Stimulated activated CD4-positive, alpha-beta T cell treated with anti-CD3 and anti-CD28 coated beads, Interleukin-1b, Interleukin-23, amount 100 ng/mL, for 1 hour (primary cell): ENCODE measurements around the gene SERPINI1.

Source experiments
- DNase-seq, 2 donors: peaks; one replicate each; pipeline ENCODE4 v3.0.0-alpha.2; 2020; ENCODE audit warnings: low read depth in 2 of 2

Gene SERPINI1

GRCh38 chr3:167851171-167851570, 115.7 kb downstream of the SERPINI1 start:
- DNase-seq, result no peak

GRCh38 chr3:167851749-167852148, 116.2 kb downstream of the SERPINI1 start:
- DNase-seq, result no peak

GRCh38 chr3:167852216-167852615, 116.7 kb downstream of the SERPINI1 start:
- no peak for DNase-seq

GRCh38 chr3:167854063-167854462, 118.5 kb downstream of the SERPINI1 start:
- DNase-seq, result no peak

GRCh38 chr3:167854846-167855245, 119.3 kb downstream of the SERPINI1 start:
- DNase-seq, result no peak

GRCh38 chr3:167855306-167855705, 119.8 kb downstream of the SERPINI1 start:
- no peak for DNase-seq

- DNase-seq, result no peak
Observed at GRCh38 chr3:167858865-167859264, 123.3 kb downstream of the SERPINI1 start.

- no peak for DNase-seq
Observed at GRCh38 chr3:167859610-167860009, 124.1 kb downstream of the SERPINI1 start.

- no peak for DNase-seq
Observed at GRCh38 chr3:167861649-167862048, 126.1 kb downstream of the SERPINI1 start.

GRCh38 chr3:167862104-167862730, 126.7 kb downstream of the SERPINI1 start:
- no peak for DNase-seq

GRCh38 chr3:167863811-167864551, 128.5 kb downstream of the SERPINI1 start:
- DNase-seq, result no peak

- DNase-seq, result no peak
Observed at GRCh38 chr3:167864552-167864874, 129.0 kb downstream of the SERPINI1 start.

GRCh38 chr3:167866331-167866730, 130.8 kb downstream of the SERPINI1 start:
- DNase-seq, result no peak

GRCh38 chr3:167867981-167868380, 132.5 kb downstream of the SERPINI1 start:
- no peak for DNase-seq

- no peak for DNase-seq
Observed at GRCh38 chr3:167870181-167870580, 134.7 kb downstream of the SERPINI1 start.

GRCh38 chr3:167870759-167871158, 135.2 kb downstream of the SERPINI1 start:
- no peak for DNase-seq

GRCh38 chr3:167872032-167872431, 136.5 kb downstream of the SERPINI1 start:
- no peak for DNase-seq

GRCh38 chr3:167872941-167873340, 137.4 kb downstream of the SERPINI1 start:
- no peak for DNase-seq

GRCh38 chr3:167874671-167875372, 139.3 kb downstream of the SERPINI1 start:
- no peak for DNase-seq
